ENCODE measurements around the gene FGL2. TPM values are rescaled to one million over a fixed set of nuclear protein-coding genes. Genes with fewer than 3 reads are reported as not detected.

The FGL2 gene, protein sequence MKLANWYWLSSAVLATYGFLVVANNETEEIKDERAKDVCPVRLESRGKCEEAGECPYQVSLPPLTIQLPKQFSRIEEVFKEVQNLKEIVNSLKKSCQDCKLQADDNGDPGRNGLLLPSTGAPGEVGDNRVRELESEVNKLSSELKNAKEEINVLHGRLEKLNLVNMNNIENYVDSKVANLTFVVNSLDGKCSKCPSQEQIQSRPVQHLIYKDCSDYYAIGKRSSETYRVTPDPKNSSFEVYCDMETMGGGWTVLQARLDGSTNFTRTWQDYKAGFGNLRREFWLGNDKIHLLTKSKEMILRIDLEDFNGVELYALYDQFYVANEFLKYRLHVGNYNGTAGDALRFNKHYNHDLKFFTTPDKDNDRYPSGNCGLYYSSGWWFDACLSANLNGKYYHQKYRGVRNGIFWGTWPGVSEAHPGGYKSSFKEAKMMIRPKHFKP
- total RNA-seq (2022; extraction: Qiagen RNA extraction) = not detected in 5 replicates

DNA sequence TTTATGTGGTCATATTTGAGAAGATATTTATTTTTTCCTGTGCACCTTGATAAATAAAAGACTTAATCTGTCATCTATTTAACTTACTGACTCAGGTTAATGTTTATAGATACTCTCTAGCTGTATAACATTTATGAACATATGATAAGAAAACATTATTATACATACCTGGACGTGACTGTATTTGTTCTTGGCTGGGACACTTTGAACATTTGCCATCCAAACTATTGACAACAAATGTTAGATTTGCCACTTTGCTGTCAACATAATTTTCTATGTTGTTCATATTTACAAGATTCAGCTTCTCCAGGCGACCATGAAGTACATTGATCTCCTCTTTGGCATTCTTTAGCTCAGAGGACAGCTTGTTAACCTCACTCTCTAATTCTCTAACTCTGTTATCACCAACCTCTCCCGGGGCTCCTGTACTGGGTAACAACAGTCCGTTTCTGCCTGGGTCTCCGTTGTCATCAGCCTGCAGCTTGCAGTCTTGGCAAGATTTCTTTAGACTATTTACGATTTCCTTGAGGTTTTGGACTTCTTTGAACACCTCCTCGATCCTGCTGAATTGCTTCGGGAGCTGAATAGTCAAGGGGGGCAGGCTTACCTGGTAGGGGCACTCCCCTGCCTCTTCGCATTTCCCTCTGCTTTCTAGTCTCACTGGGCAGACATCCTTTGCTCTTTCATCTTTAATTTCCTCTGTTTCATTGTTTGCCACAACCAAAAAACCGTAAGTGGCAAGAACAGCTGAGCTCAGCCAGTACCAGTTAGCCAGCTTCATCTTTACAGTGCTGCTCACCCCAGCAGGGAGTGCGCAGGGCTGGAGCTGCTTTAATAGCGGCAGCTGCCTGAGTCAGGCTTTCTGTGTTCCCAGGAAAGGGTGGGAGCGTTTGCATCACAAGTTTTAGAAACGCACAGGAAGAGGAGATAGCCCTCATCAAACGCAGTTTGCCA lies at the start of gene FGL2:
Gene FGL2, minus strand, starts transcription at position 807 of the 954 bp plus-strand sequence. Its CDS starts 26 bp downstream, at position 781.

Other genes with a start within 250 kb of the FGL2 start
- gene SPDYE17, start 167.5 kb downstream of the FGL2 start, total RNA-seq (2022; extraction: Qiagen RNA extraction) = not detected in 5 replicates
- gene SPDYE18, start 137.3 kb downstream of the FGL2 start, total RNA-seq (2022; extraction: Qiagen RNA extraction) = 0.17 to 0.28 TPM (median 0.19 TPM) in 3 of 5 replicates, not detected in the others
- gene CCDC146, start 77.2 kb downstream of the FGL2 start, total RNA-seq (2022; extraction: Qiagen RNA extraction) = 0.48 to 0.84 TPM (median 0.50 TPM) in 5 replicates
- gene GSAP, start 216.5 kb upstream of the FGL2 start, total RNA-seq (2022; extraction: Qiagen RNA extraction) = 2.6 to 4.7 TPM (median 2.8 TPM) in 5 replicates